Raji (cell line): ENCODE data around the gene OR5H2.

Experiments used
- POLR2A ChIP-seq: IDR thresholded peaks from 2 replicates; pipeline ENCODE4 v1.6.1; 2011; ENCODE audit warnings: low read depth, low read length, control low read depth; ENCODE audit not compliant: insufficient read depth

The OR5H2 gene

DNA sequence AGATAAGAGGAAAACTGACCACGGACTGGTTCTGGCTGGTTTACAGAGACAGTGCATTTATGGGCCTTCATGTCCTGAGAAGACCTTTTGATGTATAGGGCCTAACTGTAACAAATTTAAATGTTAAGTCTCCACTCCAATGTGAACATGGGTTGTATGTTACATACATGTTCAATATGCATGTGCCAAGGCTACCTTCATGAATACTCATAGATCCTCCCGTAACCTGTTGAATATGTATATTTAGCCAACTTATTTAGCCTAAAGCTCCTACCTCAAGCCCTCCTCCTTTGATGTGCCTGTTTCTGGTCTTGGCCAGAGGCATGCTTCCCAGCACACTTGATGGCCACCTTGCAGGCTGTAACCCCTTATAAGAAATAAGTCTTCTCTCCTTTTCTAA, at the start of gene OR5H2:
TSS of gene OR5H2 (plus strand) at position 301 of the 400 bp plus-strand sequence. CDS start 398 bp downstream, outside the sequence.
- TF ChIP-seq POLR2A = no peak

DNA sequence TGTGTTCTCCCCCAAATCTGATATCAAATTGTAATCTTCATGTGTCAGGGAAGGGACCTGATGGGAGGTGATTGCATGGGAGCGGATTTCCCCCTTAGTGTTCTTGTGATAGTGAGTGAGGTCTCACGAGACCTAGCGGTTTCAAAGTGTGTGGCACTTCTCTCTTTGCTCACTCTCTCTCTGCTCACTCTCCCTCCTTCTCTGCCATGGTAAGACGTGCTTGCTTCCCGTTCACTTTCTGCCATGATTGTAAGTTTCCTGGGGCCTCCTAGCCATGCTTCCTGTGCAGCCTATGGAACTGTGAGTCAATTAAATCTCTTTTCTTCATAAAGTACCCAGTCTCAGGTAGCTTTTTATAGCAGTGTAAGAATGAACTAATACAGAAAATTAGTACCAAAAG, 48.8 kb upstream of the OR5H2 start:
- no peak for TF ChIP-seq POLR2A

DNA sequence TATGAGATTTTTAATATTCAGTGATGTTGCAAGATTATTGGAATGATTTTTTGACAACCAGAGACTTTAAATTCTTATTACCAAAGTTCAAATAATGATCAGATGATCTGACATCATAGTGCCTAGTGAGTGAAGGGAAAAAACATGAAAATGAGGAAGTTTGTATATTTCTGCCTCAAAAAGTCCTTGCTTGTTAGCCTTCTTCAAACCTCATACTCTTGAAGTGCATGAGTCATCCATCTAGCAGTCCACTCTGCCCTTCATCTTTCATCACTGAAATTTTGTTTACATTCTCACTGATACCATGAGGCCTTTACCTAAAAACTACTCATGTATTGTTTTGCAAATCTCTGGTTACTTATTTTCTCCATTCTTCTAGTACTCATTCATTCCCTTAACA, 42.2 kb upstream of the OR5H2 start:
- TF ChIP-seq POLR2A = no peak

DNA sequence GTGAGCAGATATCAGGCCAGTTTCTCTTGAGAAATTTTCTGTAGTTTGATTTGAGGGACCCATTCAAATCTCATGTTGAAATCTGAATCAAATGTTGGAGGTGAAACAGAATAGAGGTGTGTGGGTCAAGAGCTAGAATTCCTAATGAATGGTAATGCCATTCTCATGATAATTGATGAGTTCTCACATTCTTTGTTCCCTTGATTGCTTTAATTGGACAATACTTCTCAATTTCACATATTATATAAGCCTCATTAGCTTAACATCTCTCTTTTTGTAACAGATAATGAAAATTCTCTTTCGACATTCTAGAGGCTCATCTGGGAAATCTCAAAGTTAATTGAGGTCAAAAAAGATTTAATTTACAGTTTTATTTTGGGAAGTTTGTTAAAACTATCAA, 40.1 kb upstream of the OR5H2 start:
- no peak for TF ChIP-seq POLR2A

DNA sequence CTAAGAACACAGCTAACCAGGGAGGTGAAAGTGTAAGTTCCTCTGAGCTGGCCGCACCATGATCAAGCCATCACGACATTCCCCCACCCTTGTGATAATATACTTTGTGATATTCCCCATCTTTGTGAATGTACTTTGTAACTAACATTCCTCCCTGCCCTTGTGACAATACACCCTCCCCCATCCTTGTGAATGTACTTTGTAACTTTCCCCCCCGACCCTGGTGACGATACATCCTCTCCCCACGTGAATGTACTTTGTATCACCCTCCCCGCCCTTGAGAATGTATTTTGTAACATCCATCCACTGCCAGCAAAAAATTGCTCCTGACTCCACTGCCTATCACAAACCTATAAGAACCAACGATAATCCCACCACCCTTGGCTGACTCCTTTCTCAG, 38.5 kb upstream of the OR5H2 start:
- TF ChIP-seq POLR2A = no peak

DNA sequence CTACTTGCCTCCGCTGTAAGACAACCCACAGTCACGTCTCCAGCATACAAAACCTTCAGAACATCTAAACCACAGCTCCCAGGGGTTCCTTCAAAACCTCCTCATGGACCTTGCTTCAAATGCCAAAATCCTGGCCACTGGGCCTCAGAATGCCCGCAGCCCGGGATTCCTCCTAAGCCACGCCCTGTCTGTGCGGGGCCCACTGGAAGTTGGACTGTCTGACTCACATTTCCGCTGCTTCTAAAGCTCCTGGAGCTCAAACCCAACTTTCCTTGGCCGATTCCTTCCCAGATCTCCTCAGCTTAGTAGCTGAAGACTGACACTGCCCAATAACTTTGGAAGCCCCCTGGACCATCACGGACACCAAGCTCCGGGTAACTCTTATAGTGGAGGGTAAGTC, 36.2 kb upstream of the OR5H2 start:
- no peak for TF ChIP-seq POLR2A

DNA sequence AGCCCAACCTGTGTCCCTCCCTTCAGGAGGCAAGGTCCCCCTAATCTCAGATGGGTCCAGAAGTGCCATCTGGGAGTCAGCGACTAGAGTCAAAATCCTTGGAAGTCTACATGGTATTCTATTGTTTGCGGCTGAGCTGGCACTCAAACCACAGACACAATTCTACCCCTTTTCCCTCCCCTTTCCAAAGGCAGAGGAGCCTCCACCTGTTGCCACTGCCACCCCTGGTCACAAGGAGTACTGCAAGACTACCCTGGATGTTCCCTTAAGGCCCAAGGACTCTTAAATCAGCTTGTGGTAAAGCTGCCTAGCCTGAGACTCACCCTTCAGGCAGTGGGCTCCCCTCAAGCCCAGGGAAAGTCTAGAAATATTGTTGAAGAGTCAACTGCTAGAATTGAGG, 22.6 kb upstream of the OR5H2 start:
- TF ChIP-seq POLR2A = no peak

DNA sequence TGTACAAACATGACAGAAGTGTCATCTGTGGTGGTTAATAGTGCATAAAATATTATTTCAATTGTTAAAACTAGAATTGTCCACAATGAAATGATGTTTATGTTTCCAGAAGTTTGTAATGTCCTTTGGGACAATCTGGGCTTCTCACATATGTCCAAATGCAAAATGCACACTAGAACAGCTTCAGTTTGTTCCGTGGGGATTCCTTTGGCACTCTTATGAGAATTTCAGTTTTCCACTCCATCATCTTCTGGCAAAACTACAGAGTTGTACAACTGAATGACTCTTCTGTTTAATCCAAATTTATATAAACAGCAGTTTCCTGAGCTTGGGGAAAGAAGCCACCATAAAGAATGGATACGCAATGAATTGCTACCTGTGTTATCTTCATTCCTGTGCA, 20.3 kb upstream of the OR5H2 start:
- no peak for TF ChIP-seq POLR2A

DNA sequence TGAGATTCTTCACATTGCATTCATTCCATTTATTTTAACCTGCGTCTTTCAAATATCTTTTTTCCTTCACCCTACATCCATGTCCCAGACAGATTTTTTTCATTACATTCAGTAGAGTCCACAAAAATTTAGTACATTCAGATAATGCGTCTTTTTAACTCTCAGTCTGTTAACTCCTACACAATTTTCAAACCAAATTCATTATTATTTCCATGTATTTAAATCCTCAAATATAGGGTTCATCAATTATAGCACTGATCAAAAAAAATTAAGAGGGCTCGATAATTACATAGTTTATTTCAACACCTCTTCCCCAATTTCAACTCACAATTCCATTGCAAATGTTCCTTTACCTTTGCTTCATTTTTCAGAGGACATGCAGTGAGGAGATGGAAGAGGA, 18.4 kb upstream of the OR5H2 start, which contains the start of gene OR5H6:
TSS of gene OR5H6 (plus strand) at position 301 of the 400 bp plus-strand sequence. CDS start at position 390, 89 bp downstream.
- TF ChIP-seq POLR2A = no peak

DNA sequence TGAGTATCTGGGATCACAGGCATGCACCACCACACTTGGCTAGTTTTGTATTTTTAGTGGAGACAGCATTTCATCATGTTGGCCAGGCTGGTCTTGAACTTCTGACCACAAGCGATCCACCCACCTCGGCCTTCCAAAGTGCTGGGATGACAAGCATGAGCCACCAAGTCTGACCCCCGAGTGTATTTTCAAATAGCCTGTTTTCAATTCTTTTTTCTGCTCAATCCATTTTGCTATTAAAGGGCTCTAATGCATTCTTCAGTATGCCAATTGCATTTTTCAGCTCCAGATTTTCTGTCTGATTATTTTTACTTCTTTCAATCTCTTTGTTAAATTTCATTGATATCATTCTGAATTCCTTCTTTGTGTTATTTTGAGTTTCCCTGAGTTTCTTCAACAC, 12.5 kb upstream of the OR5H2 start:
- no peak for TF ChIP-seq POLR2A

DNA sequence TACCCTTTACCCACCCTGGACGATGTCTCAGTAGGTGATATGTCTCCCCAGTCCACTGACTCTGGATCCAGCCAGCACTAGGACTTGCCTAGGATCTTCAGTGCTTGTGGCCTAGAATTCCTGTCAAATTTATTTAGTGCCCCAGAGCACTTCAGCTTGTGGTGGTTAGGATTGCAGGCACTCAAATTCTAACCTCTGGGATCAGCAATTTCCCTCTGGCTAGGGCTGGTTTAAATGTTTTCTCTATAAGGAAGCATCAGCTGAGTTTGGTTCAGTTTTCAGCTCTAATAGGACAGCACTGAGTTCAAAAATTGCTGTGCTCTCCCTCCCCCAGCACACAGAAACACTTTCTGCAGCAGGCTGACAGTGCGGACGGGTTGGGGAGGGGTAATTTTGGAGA, 10.2 kb upstream of the OR5H2 start:
- TF ChIP-seq POLR2A = no peak

DNA sequence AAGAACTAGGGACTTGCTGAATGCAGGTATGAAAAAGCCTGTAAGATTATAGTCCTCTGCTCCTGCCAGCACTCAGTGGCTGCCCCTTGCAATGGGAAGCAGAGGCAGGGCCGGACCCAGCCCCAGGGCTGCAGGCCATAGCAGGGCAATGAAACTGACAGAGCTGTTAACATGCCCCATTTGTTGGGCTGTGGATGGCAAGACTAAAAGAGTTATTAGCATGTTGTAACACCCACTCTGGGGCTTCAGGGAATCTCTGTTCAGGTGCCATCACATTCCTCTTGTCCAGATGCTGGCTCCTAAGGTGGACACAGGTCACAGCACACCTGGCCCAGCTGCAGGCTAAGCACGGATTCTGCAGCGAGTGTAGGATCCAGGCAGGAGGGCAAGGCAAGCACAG, 7.4 kb upstream of the OR5H2 start:
- TF ChIP-seq POLR2A = no peak

DNA sequence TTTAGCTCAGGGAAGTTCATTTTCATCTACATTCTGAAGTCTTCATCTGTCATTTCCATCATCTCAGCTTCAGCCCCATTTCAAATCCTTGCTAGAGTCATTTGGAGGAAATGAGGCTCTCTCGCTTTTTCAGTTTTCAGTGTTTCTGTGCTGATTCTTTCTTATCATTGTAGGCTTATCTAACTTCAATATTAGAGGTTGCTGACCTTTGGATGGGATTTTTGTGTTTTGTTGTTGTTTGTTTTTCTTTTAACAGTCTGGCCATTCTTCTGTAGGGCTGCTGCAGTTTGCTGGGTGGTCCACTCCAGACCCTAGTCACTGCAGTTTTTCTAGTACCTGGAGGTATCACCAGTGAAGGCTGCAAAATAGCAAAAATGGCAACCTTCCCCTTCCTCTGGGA, 8.6 kb downstream of the OR5H2 start:
- no peak for TF ChIP-seq POLR2A

DNA sequence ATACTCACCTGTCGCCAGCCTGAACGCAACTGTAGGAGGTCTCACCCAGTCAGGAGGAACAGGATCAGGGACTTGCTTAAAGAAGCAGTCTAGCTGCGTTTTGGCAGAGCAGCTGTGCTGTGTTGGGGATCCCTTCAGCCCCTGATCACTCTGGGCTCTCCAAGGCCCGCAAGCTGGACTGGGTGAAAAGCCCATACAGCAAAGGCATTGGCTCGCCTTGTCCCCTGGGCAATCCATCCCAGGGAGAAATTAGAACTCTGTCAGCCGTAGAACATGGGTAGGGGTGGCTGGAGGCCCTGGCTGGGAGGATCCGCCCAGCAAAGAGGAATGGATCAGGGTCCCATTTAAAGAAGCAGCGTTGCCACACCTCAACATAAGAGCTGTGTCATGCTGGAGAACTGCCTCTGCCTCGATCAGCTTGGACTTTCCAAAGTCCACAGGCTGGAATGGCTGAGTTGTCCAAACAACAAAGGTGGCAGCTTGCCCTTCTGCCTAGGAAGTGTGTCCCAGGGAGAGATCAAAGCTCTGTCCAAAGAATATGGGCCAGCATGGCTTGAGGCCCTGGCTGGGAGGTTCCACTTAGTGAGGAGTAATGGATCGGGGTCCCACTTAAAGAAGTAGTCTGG, 9.1 kb downstream of the OR5H2 start:
- no peak for TF ChIP-seq POLR2A

DNA sequence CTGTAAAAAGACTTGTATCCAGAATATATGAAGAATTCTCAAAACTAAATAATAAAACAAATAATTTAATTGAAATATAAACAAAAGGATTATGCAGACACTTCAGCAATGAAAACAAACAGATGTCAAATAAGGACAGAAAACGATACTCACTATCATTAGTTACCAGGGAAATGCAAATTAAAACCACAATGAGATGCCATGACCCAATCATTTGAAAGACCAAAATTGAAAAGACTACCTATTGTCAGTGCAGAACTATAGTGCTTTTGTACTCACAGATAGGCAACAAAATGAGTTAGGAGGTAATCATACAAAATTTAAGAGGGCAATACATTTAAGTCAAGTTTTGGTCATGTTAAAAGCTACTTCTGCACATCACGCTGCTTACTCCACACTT, 39.8 kb downstream of the OR5H2 start:
- TF ChIP-seq POLR2A = no peak

DNA sequence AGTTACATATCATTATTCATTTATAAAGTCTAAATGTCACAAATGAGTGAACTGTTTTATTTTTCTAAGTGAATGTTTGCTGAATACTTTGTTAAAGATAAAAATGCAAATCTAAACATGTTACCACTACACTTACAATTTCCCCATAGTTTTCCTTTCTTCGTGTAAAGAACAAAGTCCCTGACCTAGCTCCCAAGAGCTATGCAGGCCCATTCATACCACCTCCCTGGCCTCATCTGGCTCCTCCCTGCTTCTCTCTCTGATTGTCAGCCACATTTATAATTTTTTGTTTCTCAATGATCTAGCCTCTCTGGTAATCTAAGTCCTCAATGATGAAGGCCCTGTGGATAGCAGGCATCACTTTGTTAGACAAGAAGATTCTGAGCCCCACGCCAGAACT, 40.4 kb downstream of the OR5H2 start:
- no peak for TF ChIP-seq POLR2A

DNA sequence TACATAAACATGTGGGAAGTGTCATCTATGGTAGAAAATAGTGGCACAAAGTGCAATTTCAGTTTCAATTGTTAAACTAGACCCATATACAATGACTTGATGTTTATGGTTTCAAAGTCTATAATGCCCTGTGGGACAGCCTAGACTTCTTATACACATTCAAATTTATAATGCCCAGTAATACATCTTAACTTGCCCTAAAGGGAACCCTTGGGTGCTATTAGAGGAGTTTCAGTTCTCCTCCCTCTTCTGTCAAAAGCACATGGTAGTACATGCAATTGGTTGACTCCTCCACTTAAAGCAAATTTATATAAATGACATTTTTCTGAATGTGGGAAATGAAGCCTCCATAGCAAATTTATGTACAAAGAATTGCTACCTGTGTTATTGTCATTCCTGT, 41.1 kb downstream of the OR5H2 start:
- TF ChIP-seq POLR2A = no peak
